Activated CD8-positive, alpha-beta memory T cell treated with anti-CD3 and anti-CD28 coated beads for 1 hour (primary cell): Measurements from ENCODE around the gene OLFM4.
"Not testable (repeated sequence)": the region's sequence is repeated elsewhere in the genome, so short reads cannot be mapped to it uniquely, and the experiment has no call there.

Experiments
- DNase-seq, 2 donors: peaks; one replicate each; pipeline ENCODE4 v3.0.0-alpha.2; 2020; ENCODE audit warnings: low read depth in 1 of 2; ENCODE audit errors: extremely low read depth in 1 of 2

Gene OLFM4

DNA sequence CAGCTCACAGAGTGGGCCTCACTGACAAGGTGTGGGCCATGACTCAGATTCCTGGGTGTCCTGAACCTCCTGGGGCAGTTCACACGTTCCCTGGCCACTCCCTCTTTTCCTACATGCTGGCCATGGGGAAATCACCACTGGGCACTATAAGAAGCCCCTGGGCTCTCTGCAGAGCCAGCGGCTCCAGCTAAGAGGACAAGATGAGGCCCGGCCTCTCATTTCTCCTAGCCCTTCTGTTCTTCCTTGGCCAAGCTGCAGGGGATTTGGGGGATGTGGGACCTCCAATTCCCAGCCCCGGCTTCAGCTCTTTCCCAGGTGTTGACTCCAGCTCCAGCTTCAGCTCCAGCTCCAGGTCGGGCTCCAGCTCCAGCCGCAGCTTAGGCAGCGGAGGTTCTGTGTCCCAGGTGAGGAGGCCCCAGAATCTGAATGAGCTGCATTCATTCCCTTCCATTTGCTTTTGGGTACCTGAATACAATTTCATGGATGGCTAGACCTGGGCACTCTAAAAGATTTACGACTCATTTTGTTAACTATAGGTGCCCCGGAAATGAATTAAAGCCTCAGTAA lies at the start of gene OLFM4:
OLFM4 (plus strand) TSS at position 177 of the 567 bp plus-strand sequence; CDS start at position 201, 24 bp downstream.
- DNase-seq: no peak

GRCh38 chr13:52978989-52979388 lies 49.6 kb upstream of the OLFM4 start:
- DNase-seq: no peak

DNA sequence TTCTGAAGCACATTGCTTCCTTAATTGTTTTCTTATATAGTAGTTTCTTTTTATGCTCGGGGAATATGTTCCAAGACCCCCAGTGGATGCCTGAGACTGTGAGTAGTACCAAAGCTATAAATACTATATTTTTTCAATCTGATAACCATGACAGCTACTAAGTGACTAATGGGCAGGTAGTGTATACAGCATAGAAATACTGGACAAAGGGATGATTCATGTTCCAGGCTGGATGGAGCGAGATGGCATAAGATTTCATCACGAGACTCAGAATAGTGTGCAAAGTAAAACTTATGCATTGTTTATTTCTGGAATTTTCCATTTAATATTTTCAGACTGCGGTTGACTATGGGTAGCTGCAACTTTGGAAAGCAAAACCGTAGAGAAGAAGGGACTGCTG lies 47.9 kb upstream of the OLFM4 start:
- no peak for DNase-seq

- no peak for DNase-seq
Observed at GRCh38 chr13:52983836-52984235, 44.8 kb upstream of the OLFM4 start.

GRCh38 chr13:52984881-52985363 lies 43.7 kb upstream of the OLFM4 start:
- DNase-seq: no peak

GRCh38 chr13:52991344-52992020 lies 37.1 kb upstream of the OLFM4 start:
- DNase-seq: no peak

DNA sequence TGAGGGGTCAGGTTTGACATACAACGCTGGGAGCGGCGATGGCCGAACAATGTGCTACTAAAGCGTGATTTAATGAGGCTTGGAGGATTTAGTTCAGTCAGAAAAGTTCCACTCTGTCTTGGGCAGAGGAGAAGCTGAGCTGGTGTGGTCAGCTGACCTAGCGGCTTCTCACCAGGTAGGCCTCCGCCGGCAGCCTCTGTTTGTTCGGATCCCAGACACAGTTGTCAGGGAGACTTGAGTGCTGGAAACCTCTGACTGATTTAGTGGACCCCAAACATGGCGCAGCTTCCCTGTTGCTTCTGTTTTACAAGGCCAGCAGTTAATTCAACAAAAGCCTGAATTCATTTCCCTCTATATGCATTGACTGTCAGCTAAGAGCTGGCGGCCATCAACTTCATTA lies 36.5 kb upstream of the OLFM4 start:
- no peak for DNase-seq

- no peak for DNase-seq
Observed at GRCh38 chr13:52994051-52994450, 34.6 kb upstream of the OLFM4 start.

DNA sequence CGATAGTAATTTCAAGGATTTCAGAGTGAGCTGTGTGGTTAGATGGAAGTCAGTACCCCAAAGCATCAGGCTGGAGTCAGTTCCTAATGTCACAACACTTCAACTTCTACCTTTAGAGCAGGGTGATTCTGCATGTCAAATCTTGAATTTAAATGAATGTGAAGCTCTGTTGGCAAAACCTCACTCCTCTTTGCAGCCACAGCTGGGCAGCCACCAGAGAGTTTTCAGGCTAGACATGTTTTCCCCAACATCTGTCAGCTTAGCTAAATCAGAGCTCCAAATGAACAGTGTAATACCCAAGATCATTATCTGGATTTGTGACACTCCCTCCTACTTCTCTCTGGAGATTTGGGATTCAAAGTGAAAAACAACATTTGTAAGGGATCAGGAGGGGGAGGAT lies 33.7 kb upstream of the OLFM4 start:
- no peak for DNase-seq

DNA sequence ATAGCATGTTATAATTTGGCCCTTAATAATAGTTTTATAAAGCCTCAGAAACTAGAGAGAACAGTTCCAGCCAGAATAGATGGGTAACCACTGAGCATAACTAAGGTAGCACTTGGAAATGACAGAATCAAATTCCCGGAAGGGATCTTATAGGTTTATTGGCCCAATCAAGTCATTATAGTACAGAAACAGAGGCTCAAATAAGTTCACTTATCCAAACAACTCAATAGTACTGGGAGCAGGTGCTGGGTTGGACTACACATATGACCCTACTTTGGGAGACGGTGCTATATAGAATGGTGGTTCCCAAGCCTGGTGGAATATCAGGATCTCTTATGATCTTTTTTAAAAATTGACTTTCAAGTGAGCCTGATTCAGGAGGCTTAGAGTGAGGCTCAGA lies 32.7 kb upstream of the OLFM4 start:
- no peak for DNase-seq

- no peak for DNase-seq
Observed at GRCh38 chr13:52997951-52998876, 30.4 kb upstream of the OLFM4 start.

DNA sequence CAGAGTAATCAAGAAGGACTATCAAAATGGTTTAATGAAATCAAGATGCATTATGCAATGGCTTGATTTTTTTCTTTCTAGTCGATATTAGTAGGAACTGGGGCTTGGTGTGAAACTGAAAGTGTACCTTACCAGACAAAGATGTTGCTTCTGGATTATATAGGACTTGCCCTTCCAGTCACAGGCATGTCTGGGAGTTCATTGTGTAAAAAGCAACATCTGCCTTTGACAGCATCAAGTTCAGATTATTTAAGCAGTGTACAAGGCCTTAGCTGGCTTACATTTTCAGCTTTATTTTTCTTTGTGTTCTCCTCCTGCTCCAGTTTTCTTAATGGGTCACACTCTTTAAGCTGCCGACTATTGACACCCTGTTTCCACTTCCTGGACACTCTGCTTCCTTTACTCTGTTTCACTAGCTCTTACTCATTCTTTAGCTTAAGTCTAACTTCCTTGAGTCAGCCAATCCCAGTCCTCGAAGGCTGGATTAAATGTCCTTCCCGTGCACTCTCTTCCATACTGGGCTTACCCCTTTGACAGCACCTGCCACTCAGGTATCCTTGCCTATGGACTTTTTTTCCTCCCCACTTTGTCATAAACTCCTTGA lies 29.4 kb upstream of the OLFM4 start:
- DNase-seq: no peak

DNA sequence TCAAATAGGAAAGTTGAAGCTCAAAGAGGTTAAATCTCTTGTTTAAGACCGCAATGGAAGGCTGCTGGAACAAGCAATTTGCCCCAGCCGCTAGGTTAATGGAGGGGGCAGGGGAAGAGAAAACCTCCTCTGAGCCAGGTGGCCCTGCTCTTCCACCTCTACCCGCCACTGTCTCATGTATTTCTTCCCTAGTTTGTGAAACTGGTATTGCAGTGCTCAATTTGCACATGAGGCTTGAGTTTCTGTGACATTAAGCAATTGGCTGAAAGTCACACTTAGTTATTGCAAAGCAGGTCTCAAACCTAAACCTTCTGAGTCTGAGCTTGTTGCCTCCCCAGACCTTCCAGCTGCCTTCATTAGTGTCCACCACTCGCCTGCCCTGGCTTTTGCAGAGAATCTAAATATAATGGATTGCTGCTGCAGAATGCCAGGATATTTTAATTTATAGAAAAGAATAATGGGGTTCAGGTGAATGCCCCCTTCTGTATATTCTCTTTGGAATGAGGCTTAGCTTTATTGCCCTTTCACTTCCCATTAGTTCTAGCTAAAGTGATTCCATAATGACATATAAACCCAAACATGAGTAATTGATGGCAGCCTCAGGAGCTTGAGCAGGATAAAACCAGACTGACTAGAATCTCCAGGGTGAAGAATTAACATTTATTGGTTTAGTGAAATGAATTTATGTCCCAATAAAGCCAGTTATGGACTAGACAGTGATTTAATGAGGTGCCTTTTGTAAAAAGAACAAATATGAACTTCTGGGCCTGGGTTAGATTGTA lies 27.0 kb upstream of the OLFM4 start:
- DNase-seq: no peak

- no peak for DNase-seq
Observed at GRCh38 chr13:53004573-53004972, 24.0 kb upstream of the OLFM4 start.

GRCh38 chr13:53005626-53006025 lies 23.0 kb upstream of the OLFM4 start:
- no peak for DNase-seq

GRCh38 chr13:53007872-53008271 lies 20.7 kb upstream of the OLFM4 start:
- DNase-seq: no peak

DNA sequence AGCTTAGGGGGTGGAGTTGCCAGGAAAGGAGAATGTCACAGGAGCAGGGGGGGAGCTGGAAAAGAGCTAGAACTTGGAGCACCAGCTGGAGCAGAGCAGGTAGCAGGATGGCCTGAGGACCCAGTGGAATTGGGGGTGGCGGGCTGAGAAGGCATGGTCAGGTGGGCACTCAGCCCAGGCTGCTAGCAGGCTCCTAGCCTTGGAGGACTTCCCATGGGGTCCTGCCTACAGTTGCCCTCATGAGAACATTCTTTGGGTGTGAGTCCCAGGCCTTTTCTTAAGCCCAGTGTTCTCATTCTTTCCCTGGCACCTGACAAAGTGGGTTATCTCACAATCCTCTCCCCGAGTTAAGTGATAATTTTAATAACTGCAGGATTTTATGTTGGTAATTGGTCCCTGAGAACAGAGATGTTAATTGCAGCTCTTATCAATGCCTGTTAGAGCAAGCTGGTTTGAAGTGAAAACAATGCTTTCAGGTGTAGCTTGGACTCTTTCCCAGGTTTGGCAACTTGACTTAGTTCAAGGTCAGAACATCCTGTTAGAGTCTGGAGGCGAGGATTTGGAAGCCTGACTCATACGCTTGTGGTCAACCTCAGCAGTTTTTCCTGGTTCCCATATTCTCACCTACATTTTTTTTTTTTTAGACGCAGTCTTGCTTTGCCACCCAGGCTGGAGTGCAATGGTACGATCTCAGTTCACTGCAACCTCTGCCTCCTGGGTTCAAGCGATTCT lies 18.1 kb upstream of the OLFM4 start:
- no peak for DNase-seq

DNA sequence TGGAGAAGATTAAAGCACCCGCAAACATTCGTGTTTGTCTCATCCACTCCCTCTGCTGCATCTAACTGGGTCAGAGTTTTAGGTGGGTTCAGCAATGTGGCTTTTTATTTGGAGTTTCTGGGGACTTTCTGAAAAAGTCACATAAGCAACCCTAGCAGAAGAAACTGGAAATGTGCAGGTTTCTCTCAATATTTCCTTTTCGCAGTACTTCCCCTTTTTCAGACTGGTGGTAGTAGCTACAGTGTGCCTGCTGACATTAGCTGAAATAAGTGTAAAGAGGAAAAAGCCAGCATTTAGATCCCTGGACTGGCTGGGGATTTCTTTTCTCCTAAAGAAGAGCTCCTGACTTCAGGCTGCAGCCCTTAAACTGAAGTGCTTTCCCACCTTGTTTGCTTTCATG lies 15.9 kb upstream of the OLFM4 start:
- no peak for DNase-seq

DNA sequence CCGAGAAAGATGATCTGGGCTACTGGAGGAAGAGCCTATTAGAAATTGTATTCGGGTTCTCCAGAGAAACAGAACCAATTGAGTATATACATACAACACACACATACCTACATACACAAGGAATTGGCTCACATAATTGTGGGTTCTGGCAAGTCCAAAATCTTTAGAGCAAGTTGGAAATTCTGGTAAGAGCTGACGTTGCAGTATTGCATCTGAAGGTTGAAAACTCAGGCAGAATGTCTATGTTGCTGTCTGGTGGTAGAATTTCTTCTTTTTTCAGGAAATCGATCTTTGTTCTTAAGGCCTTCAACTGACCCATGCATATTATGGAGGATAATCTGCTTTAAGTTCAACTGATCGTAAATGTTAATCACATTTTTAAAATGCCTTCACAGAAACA lies 15.5 kb upstream of the OLFM4 start:
- no peak for DNase-seq

DNA sequence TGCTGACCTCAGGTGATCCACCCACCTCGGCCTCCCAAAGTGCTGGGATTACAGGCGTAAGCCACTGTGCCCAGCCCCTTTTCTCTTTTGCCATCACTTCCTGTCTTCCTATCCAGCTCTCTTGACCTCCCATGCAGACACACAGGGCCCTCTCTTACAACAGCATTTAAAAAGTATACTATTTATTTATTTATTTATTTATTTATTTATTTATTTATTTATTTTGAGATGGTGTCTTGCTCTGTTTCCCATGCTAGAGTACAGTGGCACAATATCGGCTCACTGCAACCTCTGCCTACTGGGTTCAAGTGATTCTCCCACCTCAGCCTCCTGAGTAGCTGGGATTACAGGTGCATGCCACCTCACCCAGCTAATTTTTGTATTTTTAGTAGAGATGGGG lies 14.6 kb upstream of the OLFM4 start:
- DNase-seq: not testable (repeated sequence)
